HCT116 (cell line): ENCODE data around the gene G6PD. TPM values are rescaled to one million over a fixed set of nuclear protein-coding genes. Genes with fewer than 3 reads are reported as not detected.

Source experiments
- ATAC-seq: fragments of 200-7000 bp; cut with Tn5 transposase; 2 replicates; pipeline ENCODE4 v1.9.1; 2020; ENCODE audit warnings: mild to moderate bottlenecking, moderate library complexity
- BruUV-seq: library from RNA; stranded (reverse); fragments of 400-500 nt; replicated peaks from 2 replicates; lab custom pipeline; 2021; lab: Mats Ljungman, UMichigan
- CTCF ChIA-PET: fragments of 300-600 bp; sonication (Branson Sonifier 250); formaldehyde crosslinking; loops from one replicate; lab custom pipeline; 2021; ENCODE audit warnings: antibody characterized with exemption; lab: Charles Lee
- POLR2A ChIA-PET: fragments of 300-600, 350-600 bp; sonication (Branson Sonifier 250); formaldehyde crosslinking; loops from one replicate; lab custom pipeline; 2021; ENCODE audit warnings: antibody characterized with exemption; lab: Charles Lee
- RAD21 ChIA-PET, 2 experiments: fragments of 300-600 bp; sonication (Branson Sonifier 250); formaldehyde crosslinking; loops; one replicate each; lab custom pipeline; 2023; ENCODE audit warnings: low total read pairs in 2 of 2; ENCODE audit not compliant: uncharacterized antibody in 2 of 2, unreplicated experiment in 2 of 2, low non-redundant PET in 1 of 2; lab: Charles Lee
- DNase-seq: peaks from one replicate; pipeline ENCODE4 v3.0.0-alpha.2; 2010; ENCODE audit warnings: low read depth, low spot score
- H2AFZ ChIP-seq: fragments of 200-600 bp; shearing (Covaris generic), sonication (generic); 2 replicates; pipeline ENCODE4 v1.6.1; 2017; ENCODE audit warnings: low read depth, mixed run types, mixed read lengths, antibody characterized with exemption, low read length; ENCODE audit not compliant: poor library complexity, severe bottlenecking
- H3K27ac ChIP-seq: 2 replicates; pipeline ENCODE4 v1.5.1; 2012; ENCODE audit warnings: low read depth, low read length
- H3K27me3 ChIP-seq: fragments of 200-600 bp; sonication (generic); 2 replicates; pipeline ENCODE4 v1.6.1; 2016; ENCODE audit warnings: mixed run types, low read length, mixed read lengths; ENCODE audit not compliant: insufficient read depth
- H3K36me3 ChIP-seq, 2 experiments: fragments of 200-500 bp in 1 of 2; fragments of 200-600 bp in 1 of 2; sonication (Bioruptor generic) in 1 of 2; sonication (generic) in 1 of 2; 2 replicates each; pipeline versions ENCODE4 v1.5.1 to v1.6.1; 2014 to 2016; ENCODE audit warnings: low read length in 2 of 2, inconsistent platforms in 1 of 2, mixed read lengths in 1 of 2, mixed run types in 1 of 2; ENCODE audit not compliant: insufficient read depth in 2 of 2, control insufficient read depth in 1 of 2
- H3K4me1 ChIP-seq, 2 experiments: fragments of 200-600 bp in 1 of 2; sonication (generic) in 1 of 2; 2 replicates each; pipeline versions ENCODE4 v1.5.1 to v1.6.1; 2012 to 2017; ENCODE audit warnings: low read length in 2 of 2, inconsistent platforms in 1 of 2, mild to moderate bottlenecking in 1 of 2, mixed read lengths in 1 of 2, mixed run types in 1 of 2, moderate library complexity in 1 of 2; ENCODE audit not compliant: insufficient read depth in 2 of 2, control insufficient read depth in 1 of 2
- H3K4me2 ChIP-seq: fragments of 200-600 bp; sonication (generic); 2 replicates; pipeline ENCODE4 v1.6.1; 2017; ENCODE audit warnings: mixed run types, low read length, mixed read lengths
- H3K4me3 ChIP-seq, 2 experiments: fragments of 200-600 bp in 1 of 2; sonication (generic) in 1 of 2; replicated peaks in 1 of 2; 2 replicates each; pipeline ENCODE4 v1.5.1; 2011 to 2016; ENCODE audit warnings: low read length in 2 of 2, control low read depth in 1 of 2, low read depth in 1 of 2, mild to moderate bottlenecking in 1 of 2, mixed read lengths in 1 of 2, mixed run types in 1 of 2
- H3K79me2 ChIP-seq: fragments of 200-600 bp; sonication (generic); 2 replicates; pipeline ENCODE4 v1.6.1; 2017; ENCODE audit warnings: mild to moderate bottlenecking, mixed run types, low read length, moderate library complexity, mixed read lengths; ENCODE audit not compliant: insufficient read depth
- H3K9ac ChIP-seq: fragments of 200-600 bp; sonication (generic); 2 replicates; pipeline ENCODE4 v1.6.1; 2016; ENCODE audit warnings: low read length, mixed read lengths
- H3K9me2 ChIP-seq: fragments of 200-600 bp; sonication (generic), shearing (Covaris generic); 2 replicates; pipeline ENCODE4 v1.6.1; 2017; ENCODE audit warnings: mixed run types, mild to moderate bottlenecking, moderate library complexity; ENCODE audit not compliant: insufficient read depth
- H3K9me3 ChIP-seq, 2 experiments: fragments of 200-500 bp in 1 of 2; fragments of 200-600 bp in 1 of 2; sonication (Bioruptor generic) in 1 of 2; sonication (generic) in 1 of 2; 2 replicates each; pipeline ENCODE4 v1.6.1; 2014 to 2017; ENCODE audit warnings: low read length in 2 of 2, mixed read lengths in 2 of 2, inconsistent platforms in 1 of 2, low read depth in 1 of 2, mild to moderate bottlenecking in 1 of 2, mixed run types in 1 of 2, moderate library complexity in 1 of 2; ENCODE audit not compliant: control insufficient read depth in 1 of 2, insufficient read depth in 1 of 2
- H4K20me1 ChIP-seq: fragments of 200-600 bp; sonication (generic), shearing (Covaris generic); 2 replicates; pipeline ENCODE4 v1.6.1; 2017; ENCODE audit warnings: mixed run types, mild to moderate bottlenecking, moderate library complexity; ENCODE audit not compliant: insufficient read depth
- EZH2 ChIP-seq: fragments of 200-600 bp; sonication (generic); IDR thresholded peaks from 2 replicates; pipeline ENCODE4 v1.6.1; 2017; ENCODE audit warnings: antibody characterized with exemption, mixed run types
- RAD21 ChIP-seq: IDR thresholded peaks from 2 replicates; pipeline ENCODE4 v1.6.1; 2012; ENCODE audit warnings: low read depth, mild to moderate bottlenecking
- intact Hi-C: fragments of 100-400 bp; cut with micrococcal nuclease; formaldehyde crosslinking; loops from 2 replicates; pipeline ENCODE4 v1.10.0; 2022
- total RNA-seq: library from RNA; stranded (reverse); gene quantifications from one replicate; pipeline ENCODE4 v1.2.1, GENCODE V29; 2021; ENCODE audit not compliant: unreplicated experiment
- TF ChIP-seq, protein P1 (sequence below), 3 experiments: fragments of 200-600 bp in 1 of 3; sonication (generic) in 1 of 3; IDR thresholded peaks in 2 of 3; conservative IDR thresholded peaks in 1 of 3; 2 replicates each; pipeline ENCODE4 v1.5.1; 2012 to 2017; ENCODE audit warnings: low read depth in 2 of 3, low read length in 2 of 3, antibody characterized with exemption in 1 of 3, borderline replicate concordance in 1 of 3, control low read depth in 1 of 3, mild to moderate bottlenecking in 1 of 3, mixed read lengths in 1 of 3, mixed run types in 1 of 3, moderate library complexity in 1 of 3; ENCODE audit not compliant: insufficient read depth in 1 of 3
- TF ChIP-seq, protein P2 (sequence below): IDR thresholded peaks from 2 replicates; pipeline ENCODE4 v1.6.1; 2012; ENCODE audit warnings: low read depth

Gene G6PD
- total RNA-seq, 1 experiment from 2014 or later, result 109 TPM

DNA sequence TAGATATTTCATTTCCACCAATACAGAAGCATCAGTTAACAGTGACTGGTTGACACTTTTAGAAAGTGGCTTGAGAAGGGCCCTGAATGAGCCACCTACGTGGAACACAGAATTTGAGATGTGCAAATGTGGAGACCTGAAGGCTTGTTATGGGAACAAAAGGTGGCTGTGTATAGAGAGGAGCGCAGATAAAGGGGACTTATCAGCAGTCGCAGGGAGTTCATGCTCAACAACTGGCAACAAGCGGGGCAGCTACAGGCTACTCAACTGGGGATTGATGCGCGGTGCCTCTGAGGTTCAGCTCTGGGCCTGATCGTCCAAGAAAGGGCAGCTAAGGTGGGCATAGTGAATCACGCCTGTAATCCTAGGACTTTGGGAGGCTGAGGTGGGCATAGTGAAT is 27.3 kb downstream of the G6PD start:
- no TSS peak for BruUV-seq
- H3K9me3 ChIP-seq, result no peaks in the 10 kb centered on the region
- no peaks in the 10 kb centered on the region for H3K9me2 ChIP-seq
- no peaks in the 10 kb centered on the region for H4K20me1 ChIP-seq
- H3K79me2 ChIP-seq, result no peaks in the 10 kb centered on the region
- intact Hi-C loops, result no loop called here
- H3K27me3 ChIP-seq, result no peaks in the 10 kb centered on the region
- CTCF ChIA-PET, result no interaction called here
- RAD21 ChIA-PET, result no interaction called here
- no peak overlapping the region for H3K27ac ChIP-seq
- no peak for TF ChIP-seq EZH2
- TF ChIP-seq, protein P1, sequence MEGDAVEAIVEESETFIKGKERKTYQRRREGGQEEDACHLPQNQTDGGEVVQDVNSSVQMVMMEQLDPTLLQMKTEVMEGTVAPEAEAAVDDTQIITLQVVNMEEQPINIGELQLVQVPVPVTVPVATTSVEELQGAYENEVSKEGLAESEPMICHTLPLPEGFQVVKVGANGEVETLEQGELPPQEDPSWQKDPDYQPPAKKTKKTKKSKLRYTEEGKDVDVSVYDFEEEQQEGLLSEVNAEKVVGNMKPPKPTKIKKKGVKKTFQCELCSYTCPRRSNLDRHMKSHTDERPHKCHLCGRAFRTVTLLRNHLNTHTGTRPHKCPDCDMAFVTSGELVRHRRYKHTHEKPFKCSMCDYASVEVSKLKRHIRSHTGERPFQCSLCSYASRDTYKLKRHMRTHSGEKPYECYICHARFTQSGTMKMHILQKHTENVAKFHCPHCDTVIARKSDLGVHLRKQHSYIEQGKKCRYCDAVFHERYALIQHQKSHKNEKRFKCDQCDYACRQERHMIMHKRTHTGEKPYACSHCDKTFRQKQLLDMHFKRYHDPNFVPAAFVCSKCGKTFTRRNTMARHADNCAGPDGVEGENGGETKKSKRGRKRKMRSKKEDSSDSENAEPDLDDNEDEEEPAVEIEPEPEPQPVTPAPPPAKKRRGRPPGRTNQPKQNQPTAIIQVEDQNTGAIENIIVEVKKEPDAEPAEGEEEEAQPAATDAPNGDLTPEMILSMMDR (IDR thresholded peaks at IDR 0.05 in 2 of 3, conservative IDR thresholded peaks at IDR 0.05 in 1 of 3; ENCODE audit: borderline replicate concordance in 1 of 3, insufficient read depth in 1 of 3, low read depth in 2 of 3, low read length in 2 of 3), result no peak
- TF ChIP-seq RAD21, result no peak
- H3K4me1 ChIP-seq, result peaks cover 5 to 10% of the 10 kb centered on the region in 2 experiments
- H3K9ac ChIP-seq, result no peak overlapping the region
- no peaks in the 10 kb centered on the region for H3K36me3 ChIP-seq
- H3K4me3 ChIP-seq, result no peak overlapping the region
- POLR2A ChIA-PET, result no interaction called here
- no peak overlapping the region for H3K4me2 ChIP-seq
- no peak for DNase-seq
- ATAC-seq, result no peak
- no peak overlapping the region for H2AFZ ChIP-seq

DNA sequence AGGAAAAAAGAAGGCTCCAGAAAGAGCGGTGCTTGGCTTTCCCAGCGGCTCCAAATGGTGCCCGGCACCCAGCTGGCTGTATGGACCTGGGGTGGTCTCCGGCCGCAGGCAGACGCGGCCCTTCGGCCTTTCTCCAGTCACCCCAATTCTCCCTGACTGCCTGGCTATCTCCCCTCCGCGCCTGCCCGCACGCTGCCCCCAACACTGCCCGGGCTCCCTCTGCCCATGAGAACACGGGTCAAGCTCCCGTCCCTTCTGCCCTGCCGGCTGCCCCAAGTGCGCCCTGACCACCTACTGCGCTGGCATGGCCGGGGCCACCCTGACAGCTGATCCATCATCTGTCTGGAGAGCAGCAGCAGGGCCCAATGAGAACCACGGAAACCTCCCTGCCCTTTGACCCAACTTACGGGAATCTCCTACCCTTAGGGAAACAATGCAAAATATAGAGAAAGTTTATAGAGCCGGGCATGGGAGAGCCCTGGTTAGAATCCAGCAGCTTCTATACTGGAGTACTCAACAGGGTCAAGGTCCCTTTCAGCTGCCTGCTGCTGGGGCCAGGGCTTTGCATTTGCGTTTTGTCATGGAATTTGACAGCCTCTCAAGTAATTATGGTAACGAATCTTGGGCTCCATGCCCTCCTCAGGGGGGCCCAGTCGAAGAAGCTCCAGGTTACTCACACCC is 29.4 kb downstream of the G6PD start:
- TF ChIP-seq, protein P2, sequence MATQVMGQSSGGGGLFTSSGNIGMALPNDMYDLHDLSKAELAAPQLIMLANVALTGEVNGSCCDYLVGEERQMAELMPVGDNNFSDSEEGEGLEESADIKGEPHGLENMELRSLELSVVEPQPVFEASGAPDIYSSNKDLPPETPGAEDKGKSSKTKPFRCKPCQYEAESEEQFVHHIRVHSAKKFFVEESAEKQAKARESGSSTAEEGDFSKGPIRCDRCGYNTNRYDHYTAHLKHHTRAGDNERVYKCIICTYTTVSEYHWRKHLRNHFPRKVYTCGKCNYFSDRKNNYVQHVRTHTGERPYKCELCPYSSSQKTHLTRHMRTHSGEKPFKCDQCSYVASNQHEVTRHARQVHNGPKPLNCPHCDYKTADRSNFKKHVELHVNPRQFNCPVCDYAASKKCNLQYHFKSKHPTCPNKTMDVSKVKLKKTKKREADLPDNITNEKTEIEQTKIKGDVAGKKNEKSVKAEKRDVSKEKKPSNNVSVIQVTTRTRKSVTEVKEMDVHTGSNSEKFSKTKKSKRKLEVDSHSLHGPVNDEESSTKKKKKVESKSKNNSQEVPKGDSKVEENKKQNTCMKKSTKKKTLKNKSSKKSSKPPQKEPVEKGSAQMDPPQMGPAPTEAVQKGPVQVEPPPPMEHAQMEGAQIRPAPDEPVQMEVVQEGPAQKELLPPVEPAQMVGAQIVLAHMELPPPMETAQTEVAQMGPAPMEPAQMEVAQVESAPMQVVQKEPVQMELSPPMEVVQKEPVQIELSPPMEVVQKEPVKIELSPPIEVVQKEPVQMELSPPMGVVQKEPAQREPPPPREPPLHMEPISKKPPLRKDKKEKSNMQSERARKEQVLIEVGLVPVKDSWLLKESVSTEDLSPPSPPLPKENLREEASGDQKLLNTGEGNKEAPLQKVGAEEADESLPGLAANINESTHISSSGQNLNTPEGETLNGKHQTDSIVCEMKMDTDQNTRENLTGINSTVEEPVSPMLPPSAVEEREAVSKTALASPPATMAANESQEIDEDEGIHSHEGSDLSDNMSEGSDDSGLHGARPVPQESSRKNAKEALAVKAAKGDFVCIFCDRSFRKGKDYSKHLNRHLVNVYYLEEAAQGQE, result no peak
- no peaks in the 10 kb centered on the region for H3K79me2 ChIP-seq
- ATAC-seq (no peak), DNase-seq (no peak)
- no peaks in the 10 kb centered on the region for H3K9me3 ChIP-seq
- H3K4me1 ChIP-seq, result peaks cover 5 to 10% of the 10 kb centered on the region in 2 experiments; a peak in 3 of 4 replicates
- ChIA-PET CTCF (no interaction called here), POLR2A (no interaction called here), RAD21 (no interaction called here)
- H3K9me2 ChIP-seq, result no peaks in the 10 kb centered on the region
- H3K4me2 ChIP-seq, result no peak overlapping the region
- no peak overlapping the region for H2AFZ ChIP-seq
- H3K27ac ChIP-seq, result no peak overlapping the region
- no TSS peak for BruUV-seq
- no peak overlapping the region for H3K9ac ChIP-seq
- no peaks in the 10 kb centered on the region for H3K36me3 ChIP-seq
- H3K27me3 ChIP-seq, result no peaks in the 10 kb centered on the region
- intact Hi-C loops, result no loop called here
- H4K20me1 ChIP-seq, result no peaks in the 10 kb centered on the region
- no peak overlapping the region for H3K4me3 ChIP-seq
